T47D (cell line): ENCODE data around the gene FGF2.
"Not testable (repeated sequence)": the region's sequence is repeated elsewhere in the genome, so short reads cannot be mapped to it uniquely, and the experiment has no call there.

Experiments used
- DNase-seq, 2 experiments: peaks; one replicate each; pipeline versions ENCODE4 v3.0.0 to v3.0.0-alpha.2; 2011 to 2012; ENCODE audit warnings: low read depth in 1 of 2, low spot score in 1 of 2
- JUND ChIP-seq: IDR thresholded peaks from 2 replicates; pipeline ENCODE4 v1.6.1; 2012; ENCODE audit warnings: low read depth
- in situ Hi-C: cut with HindIII; loops from 2 replicates; pipeline ENCODE4 v1.10.0; 2016; ENCODE audit warnings: low sequenced_read_pairs, low pct_unique_long_range_greater_than_20kb

The FGF2 gene

DNA sequence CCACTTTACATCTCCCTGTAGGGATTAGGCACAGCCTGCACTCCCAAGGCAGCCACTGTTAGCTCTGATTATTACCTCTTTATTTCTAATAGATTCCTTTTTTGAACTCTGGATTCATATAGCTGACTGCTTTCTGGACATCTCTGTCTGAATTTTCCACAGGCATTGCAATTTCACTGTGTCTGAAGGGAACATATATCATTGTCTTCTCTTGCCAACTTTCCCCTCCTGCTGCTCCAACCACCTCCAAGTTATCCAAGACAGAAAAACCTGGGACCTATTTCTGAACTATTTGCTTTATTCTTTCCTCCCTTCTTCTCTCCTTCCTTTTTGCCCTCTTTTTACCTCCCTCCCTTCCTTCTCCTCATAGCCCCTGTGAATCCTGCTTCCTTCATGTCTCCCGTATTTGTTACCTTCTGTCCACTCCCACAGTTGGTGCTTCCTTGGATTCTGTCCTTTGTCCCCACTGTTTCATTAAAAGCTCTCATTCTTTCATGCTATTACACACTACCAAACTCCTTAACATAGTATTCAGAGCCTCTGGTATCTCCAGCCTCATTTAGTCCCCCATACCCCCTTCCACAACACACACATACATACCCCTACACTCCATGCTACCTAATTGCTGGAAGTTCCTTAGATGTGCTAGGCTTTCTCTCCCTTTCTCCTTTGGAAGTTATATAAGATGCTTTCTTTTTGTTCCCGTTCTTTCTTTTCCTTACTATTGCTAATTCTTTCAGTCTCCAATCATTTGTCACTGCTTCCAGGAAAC is 34.7 kb downstream of the FGF2 start:
- no peak for TF ChIP-seq JUND
- in situ Hi-C loops: no loop called here
- no peak for DNase-seq

DNA sequence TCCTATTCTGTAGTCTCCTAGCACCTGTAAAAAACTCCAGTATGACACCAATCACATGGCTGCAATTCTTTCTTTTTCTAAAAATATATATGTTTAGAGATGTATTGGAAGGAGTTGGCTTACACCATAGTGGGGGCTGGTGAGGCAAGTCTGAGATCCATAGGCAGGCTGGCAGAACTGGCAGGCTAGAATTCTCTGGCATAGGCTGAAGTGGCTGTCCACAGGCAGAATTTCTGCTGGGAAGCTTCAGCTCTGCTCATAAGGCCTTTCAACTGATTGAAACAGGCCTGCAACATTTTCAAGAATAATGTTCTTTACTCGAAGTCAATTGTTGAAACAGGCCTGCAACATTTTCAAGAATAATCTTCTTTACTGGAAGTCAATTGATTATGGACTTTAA is 37.0 kb downstream of the FGF2 start:
- no peak for DNase-seq
- TF ChIP-seq JUND: no peak
- in situ Hi-C loops: no loop called here

DNA sequence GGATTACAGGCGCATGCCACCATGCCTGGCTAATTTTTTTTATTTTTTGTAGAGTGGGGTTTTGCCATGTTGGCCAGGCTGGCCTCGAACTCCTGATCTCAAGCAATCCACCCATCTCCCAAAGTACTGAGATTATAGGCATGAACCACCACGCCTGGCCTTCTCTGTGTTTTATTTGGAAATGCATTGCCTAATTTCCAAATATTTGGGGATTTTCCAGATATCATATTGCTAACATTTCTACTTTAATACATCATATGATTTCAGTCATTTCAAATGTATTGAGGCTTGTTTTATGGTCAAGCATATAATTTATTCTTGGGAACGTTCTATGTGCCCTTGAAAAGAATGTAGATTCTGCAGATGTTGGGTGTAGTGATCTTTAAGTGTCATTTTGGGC is 38.8 kb downstream of the FGF2 start:
- no peak for TF ChIP-seq JUND
- in situ Hi-C loops: no loop called here
- no peak for DNase-seq

DNA sequence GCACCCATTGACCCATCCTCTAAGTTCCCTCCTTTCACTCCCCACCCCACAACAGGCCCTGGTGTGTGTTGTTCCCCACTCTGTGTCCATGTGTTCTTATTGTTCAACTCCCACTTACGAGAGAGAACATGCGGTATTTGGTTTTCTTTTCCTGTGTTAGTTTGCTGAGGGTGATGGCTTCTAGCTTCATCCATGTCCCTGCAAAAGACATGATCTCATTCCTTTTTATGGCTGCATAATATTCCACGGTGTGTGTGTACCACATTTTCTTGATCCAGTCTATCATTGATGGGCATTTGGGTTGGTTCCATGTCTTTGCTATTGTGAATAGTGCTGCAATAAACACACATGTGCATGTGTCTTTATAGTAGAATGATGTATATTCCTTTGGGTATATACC is 41.6 kb downstream of the FGF2 start:
- DNase-seq, in situ Hi-C loops: not testable (repeated sequence)

DNA sequence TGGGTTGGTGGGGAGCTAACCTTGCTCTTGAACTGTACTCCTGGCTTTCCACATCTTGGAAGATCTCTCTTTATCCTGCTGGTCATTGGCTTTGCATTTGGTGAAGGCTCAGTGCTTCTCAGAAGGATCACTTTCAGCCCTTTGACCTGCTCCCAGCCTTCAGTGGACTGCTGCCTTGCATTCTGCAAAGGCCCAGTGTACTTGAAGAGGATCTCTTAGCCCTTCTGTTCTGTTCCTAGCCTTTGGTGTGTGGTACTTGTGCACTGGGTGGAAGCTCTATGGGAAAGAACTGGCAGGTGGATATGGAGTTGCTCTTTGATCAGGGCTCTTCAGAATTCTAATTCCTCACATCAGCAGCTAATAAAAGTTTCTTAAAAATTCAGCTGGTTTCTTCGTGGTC is 46.5 kb downstream of the FGF2 start:
- TF ChIP-seq JUND: no peak
- DNase-seq: no peak
- in situ Hi-C loops: no loop called here

DNA sequence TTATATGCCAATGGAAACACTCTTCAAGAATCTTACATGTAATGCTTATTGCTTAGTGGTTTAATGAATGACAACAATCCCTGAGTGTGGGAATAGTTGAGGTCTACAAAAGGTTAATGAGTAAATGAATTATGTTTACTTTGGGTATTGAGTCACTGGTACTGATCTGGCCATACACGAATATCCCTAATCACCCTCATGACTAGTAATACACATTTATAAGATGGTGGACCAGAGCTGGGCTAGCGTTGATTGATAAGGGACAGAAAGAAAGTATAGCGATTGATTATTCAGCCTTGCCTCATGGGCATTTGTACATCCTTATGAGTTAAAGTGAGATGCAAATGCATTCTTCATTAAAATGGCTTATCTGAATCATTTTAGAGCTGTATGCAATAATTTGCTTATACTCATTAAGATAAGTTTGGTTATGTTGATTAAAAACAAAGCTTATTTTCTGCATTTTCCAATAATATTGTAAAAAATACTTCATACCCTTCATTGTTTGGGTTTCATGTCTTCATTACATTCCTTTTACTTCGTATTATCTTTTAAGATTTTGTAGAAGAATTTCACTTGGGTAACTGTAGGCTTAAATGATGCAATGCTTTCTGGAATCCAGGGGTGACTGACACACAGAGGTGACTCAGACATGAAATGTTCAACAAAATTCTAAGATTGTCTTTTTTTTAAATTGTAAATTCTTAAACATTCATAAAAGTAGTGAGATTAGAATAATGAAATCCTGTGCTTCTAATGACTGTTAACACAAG is 47.4 kb downstream of the FGF2 start:
- TF ChIP-seq JUND: no peak
- DNase-seq: no peak
- in situ Hi-C loops: no loop called here

DNA sequence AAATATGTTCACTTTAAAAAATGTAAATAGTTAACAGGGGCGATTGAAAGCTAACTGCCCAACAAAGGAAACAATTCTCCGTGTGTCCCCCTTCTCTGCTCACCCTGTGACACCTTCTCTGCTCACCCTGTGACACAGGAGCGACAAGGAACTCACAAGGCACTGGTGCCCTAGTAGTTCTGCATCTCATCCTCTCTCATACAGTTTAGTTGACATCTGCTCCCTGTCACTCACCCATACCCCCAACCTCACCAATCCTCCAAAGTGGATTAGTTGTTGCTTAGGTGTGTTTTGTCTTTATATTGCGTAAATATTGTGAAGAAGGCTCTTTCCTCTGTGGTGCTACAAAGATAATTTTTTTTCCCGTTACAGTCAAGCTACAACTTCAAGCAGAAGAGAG is 49.3 kb downstream of the FGF2 start:
- no peak for TF ChIP-seq JUND
- in situ Hi-C loops: no loop called here
- no peak for DNase-seq

DNA sequence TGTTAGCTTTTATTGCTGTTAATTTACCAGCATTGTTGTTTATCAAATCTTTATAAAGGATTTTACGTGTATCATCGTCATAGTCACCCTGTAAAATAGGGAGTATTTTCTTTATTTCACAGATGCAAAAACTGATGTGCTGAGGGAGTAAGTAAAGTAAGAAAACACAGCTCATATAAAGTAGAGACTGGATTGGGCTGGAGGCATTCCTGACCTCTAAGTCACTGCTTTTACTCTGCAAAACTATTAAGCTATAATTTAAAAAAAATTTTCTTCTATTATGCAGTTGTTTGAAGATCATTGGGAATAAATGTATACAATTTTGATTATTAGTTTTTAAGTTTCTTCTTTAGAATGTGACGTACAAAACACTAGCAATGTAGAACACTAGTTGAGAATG is 49.8 kb downstream of the FGF2 start:
- in situ Hi-C loops: no loop called here
- DNase-seq: no peak
- no peak for TF ChIP-seq JUND

DNA sequence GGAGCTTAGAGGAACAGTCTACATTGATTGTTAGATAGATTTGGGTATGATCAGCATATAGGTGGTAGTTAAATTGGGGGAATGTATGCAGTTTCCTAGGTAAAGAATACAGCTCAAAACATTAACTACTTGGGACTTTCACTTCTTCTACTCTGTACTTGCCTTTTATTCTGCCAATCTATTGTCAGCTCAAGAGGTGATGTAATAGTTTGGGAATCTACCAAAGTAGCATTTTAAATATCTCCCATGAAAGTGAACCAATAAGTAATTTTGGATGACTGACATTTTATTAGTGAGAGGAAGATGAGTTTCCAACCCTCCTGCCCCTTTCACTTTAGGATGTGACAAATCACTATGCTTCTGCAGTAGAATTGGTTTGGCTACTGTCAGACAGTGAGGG is 52.4 kb downstream of the FGF2 start:
- in situ Hi-C loops: no loop called here
- TF ChIP-seq JUND: no peak
- no peak for DNase-seq

DNA sequence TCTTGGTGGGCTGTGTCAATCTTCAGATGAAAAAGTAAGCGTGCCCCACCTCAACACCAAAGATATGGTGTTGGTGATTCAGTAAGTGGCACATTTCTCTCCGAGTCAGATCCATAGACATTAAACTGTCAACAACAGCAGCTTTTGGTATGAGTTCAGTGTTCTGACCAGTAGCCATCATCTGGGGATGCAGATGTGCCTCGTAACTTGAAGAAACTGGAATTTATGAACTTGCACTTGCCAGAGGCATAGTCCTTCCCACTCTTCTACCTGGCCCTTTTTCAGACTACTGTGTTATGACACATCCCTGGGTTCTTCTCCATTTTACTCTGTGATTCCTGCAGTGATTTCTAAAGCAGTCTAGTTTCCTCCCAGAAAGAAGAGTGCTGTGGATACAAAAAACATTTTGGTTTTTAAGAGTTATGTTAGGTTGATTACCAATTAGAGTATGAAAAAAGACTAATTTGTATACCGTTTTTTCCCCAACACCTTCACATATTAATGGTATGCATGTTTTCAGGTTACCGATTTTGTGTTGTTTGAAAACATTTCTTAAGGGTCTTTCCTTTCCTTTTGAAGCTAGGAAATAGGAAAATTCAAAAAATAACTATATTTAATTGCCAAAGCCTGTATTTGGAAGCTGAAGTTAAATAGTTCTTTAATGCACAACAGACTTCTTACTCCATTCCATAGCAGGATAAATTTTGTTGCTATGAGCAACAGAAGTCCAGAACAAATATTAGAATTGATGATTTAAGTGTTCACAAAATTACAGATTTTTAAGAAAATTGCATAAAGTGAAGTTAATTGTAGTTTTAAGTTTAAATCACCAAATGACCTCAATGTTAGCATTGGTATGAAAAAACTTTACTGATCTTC is 56.5 kb downstream of the FGF2 start:
- no peak for TF ChIP-seq JUND
- in situ Hi-C loops: no loop called here
- no peak for DNase-seq

DNA sequence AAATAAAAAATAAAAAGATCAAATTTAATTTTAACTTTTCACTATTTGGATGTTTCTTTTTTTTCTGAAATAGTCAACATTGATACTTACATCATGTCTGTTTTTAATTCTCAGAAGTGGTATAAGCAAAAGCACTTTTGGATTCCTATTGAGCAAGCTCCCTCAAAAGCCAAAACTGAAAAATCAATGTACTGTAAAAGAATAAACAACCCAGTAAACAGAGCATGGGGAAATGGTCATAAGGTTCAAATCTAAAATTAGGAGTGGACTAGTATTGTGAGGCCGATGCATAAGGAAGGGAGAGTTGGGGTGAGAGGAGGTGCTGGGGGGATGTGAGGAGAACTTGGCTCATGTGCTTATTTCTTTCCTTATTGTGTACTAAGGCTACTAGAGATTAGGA is 57.9 kb downstream of the FGF2 start:
- in situ Hi-C loops: no loop called here
- TF ChIP-seq JUND: no peak
- no peak for DNase-seq

DNA sequence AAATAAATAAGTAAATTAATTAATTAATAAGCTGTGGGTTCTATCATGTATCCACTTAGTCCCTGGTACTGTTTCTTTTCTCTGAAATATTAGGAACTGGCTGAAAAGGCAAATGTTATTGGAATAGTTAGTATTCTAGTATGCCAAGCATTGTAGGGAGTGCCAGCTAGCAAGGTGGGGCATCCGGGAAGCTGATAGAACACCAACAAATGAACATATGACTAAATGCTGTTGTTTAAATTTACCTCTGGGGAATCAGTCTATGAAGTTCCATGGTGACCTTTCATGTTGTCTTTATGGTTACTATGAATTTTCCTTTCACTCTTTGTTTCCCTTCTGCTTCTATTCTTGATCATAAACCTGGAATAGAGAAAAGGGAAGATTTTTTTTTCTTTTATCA is 63.1 kb downstream of the FGF2 start:
- in situ Hi-C loops: no loop called here
- no peak for TF ChIP-seq JUND
- no peak for DNase-seq

DNA sequence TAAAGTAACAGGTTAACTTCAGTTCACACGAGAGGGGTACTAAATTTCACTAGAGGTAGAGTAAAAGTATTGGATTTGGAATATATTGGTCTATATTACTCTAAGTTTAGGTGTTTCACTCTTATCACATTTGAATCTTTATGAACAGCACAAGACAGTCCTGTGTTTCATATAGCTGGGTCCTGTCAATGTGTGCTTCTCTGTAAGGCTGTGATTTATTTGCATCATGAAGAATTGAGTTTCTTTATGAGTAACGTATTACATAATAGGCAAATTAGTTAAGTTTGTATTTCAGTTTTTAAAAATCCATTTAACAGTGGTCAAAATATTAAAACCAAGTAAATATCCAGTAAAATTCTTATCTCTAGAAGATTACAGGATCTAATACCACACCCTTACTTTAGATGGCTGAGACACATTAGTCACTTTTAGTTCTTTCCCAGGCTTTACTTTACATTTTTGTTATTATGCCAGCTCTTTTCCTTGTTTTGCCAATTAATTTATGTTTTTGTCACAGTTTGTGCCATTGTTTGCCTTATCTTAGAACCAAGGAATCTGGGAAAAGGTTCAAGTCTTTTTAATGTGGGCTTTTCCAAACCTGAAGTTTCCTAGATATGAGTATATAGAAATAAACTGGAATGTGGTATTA is 63.6 kb downstream of the FGF2 start:
- TF ChIP-seq JUND: no peak
- no peak for DNase-seq
- in situ Hi-C loops: no loop called here
